GM21390 (cell line): ENCODE data around the gene MAP4K4.

ENCODE experiments used
- ATAC-seq: cut with Tn5 transposase; IDR thresholded peaks from one replicate; pipeline ENCODE4 v1.9.1; 2021; ENCODE audit not compliant: unreplicated experiment

Gene MAP4K4

DNA sequence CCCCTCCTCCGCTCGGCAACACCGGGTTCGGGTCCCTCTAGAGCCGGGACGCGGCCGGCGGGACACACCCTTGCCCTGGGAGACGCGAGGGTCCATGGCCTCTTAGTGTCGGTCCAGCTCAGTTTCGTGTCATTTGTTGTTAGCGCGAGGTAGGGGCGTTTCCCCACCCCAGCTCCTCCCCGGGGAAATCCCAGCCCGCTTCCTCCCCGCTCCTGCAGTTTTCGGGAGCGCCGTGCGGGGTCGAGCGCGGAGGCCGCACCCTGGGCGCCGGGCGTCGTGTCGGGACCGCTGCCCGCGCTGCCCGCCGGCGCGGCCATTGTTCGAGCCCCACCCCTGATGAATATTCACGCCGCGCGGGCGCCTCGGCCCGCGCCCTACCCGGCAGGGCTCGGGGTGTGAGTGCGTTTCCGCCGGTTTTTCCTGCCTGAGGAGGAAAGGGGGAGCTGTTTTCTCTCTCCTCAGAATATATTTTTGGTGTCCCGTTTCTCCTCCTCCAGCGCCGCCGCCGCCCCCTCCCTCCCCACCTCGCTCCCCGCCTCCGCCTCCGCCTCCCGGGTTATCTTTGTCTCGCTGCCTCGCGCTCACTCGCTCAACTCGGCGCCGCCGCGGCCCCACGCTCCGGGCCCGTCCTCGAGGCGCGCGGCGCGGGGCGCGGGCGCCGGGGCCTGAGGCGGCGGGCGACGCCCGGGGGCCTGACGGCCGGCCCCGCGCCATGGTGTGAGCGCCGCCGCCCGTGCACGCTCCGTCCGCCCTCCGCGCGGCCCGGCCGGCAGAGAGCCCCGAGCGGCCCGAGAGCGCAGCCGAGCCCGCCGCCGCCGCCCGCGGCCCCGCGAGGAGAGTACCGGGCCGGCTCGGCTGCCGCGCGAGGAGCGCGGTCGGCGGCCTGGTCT lies at the start of gene MAP4K4:
TSS of gene MAP4K4 (plus strand) at position 584 of the 890 bp plus-strand sequence. CDS start 374 bp downstream, outside the sequence.
- peak; percentile 46 for ATAC-seq

DNA sequence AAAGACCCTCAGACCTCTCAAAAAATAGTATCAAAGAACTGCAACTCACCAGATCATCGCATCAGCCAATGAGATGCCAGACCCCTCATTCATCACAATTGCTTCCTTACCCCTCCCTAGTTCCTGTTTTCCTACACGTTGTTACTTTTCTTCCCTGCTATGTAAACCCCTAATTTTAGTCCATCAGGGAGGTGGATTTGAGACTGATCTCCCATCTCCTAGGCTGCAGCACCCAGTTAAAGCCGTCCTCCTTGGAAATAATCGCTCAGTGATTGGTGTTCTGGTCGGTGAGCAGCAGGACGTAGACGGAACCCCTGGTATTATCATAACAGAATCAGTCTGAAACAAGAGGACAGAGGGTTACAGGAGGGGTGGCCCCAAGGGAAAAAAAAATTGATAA lies 44.0 kb upstream of the MAP4K4 start:
- ATAC-seq: no peak

GRCh38 chr2:101655702-101656422 lies 41.6 kb upstream of the MAP4K4 start:
- no peak for ATAC-seq

GRCh38 chr2:101657787-101658186 lies 39.7 kb upstream of the MAP4K4 start:
- no peak for ATAC-seq

GRCh38 chr2:101658387-101658786 lies 39.1 kb upstream of the MAP4K4 start:
- no peak for ATAC-seq

GRCh38 chr2:101665312-101665711 lies 32.2 kb upstream of the MAP4K4 start:
- ATAC-seq: no peak

DNA sequence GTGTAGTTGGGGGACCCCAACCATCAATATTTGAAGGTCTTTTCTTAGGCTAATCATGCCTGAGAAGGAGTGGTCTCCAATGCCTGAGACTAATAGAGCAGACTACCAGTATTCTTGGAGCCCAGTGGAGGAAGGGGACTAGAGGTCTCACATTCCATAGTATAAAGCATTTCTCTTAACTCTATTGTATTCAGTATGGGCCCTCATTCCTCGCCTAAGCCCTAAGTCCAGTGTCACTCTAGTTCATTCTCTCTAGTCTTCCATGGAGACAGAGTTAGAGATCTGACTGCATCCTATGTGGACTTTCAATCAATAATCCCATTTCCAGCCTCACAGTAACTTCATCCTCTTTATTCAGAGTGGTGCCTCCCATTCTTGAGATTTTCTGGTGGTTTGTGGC lies 29.7 kb upstream of the MAP4K4 start:
- ATAC-seq: no peak

GRCh38 chr2:101672047-101672446 lies 25.5 kb upstream of the MAP4K4 start:
- no peak for ATAC-seq

- no peak for ATAC-seq
Observed at GRCh38 chr2:101673920-101674319, 23.6 kb upstream of the MAP4K4 start.

- ATAC-seq: no peak
Observed at GRCh38 chr2:101675512-101675911, 22.0 kb upstream of the MAP4K4 start.

DNA sequence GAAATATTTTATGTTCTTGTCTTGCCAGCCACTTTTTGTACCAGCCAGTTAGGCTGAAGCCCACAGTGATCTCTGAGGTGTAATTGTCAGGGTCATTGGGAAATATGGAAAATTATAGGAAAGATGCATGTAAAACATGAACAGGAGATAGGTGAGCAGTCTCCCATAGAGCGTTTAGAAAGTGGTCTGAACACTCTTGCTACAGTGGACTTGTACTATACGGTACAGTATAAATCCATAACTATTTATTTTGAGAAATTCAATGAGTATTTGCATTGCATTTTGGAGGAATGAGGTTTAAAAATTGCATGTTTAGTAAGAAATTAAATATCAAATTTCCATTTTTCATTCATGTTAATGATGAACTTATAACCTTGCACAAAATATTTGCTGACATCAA lies 20.8 kb upstream of the MAP4K4 start:
- no peak for ATAC-seq

DNA sequence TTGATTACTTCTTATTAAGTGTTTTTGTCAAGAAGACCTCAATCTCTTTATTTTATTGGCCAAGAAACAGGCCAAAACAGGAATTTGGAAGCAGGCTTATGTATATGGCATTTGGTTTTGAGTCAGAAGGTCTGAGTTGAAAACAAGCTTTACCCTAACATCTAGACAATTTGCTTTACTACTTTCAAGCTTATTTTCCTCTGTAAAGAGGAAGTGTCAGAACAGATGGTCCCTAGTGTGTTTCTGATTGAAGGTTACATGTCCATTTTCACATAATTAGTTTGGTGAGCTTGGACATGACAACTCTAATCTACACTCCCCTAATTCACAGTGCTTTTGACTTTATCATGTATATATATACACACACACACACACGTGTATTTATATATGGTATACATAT lies 19.8 kb upstream of the MAP4K4 start:
- no peak for ATAC-seq

- ATAC-seq: no peak
Observed at GRCh38 chr2:101678379-101678778, 19.1 kb upstream of the MAP4K4 start.

- ATAC-seq: no peak
Observed at GRCh38 chr2:101679037-101679726, 18.3 kb upstream of the MAP4K4 start.

DNA sequence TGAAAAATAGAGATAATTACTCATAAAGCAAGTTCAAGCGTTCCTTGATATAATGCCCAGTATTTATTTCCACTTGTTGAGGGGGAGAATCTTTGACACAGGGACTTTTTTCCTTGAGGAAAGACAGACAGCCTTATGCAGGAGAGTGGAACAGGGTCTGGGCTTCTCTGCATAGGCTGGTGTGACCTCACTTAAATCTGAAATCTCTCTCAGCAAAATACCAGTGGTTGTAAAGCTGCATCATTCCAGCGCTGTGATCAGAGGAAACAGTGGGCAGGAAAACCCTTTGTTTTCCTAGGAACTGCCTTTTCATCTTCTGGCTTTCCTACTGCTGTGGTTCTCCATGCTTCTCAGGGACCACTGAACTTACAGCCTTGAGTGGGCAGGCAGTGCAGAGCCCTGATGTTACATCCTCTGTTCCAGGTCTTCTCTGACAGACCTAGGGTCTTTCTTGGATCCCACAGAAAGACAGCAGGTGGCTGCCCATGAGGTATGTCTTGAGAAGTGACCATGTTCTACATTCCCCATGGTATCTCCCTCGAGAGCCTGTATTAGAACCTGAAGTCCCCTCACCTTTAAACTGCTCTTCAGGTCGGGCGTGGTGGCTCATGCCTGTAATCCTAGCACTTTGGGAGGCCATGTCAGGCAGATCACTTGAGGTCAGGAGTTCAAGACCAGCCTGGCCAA lies 17.6 kb upstream of the MAP4K4 start:
- ATAC-seq: no peak

DNA sequence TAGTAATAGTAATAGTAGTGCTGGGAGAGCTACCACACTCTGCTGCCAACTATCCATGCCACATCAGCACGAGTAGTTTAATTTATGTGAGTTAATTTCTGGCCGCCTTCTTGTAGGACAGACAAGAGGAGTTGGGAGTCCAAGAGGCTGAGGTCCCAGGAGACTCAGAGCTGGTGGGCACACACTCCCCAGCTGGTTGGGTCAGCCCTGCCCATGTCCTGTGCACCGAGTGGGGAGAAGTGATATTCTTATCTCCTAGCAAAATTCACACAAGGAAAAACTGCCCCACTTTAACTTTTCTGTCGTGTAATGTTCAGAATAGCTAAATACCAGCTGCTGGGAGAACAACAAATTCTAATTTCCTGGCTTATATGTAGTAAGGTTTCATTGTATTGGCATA lies 15.2 kb upstream of the MAP4K4 start:
- no peak for ATAC-seq

DNA sequence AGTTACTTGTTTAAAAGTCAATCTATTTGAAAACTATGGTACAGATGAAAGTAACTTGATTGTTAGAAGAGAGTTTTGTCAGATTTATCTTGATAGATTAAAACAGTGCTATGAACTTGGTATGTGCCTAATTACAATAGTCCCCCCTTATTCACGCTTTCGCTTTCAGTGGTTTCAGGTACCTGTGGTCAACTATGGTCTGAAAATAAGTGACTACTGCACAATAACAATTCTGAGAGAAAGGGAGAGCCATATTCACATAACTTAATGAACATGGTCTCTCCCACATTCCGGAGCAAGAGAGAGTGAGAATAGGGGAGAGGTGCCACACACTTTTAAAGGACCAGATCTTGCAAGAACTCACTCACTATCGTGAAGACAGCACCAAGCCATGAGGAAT lies 13.2 kb upstream of the MAP4K4 start:
- no peak for ATAC-seq

DNA sequence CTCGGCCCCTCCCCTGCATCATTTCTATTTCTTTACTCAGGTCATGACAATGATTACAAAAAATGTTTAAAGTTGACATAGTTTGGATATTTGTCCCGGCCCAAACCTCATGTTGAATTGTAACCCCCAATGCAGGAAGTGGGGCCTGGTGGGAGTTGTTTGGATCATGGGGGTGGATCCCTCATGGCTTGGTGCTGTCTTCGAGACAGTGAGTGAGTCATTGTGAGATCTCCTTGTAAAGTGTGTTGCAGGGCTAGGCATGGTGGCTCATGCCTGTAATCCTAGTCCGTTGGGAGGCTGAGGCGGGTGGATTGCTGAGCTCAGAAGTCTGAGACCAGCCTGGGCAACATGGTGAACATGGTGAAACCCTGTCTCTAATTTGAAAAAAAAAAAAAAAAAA lies 9.2 kb upstream of the MAP4K4 start:
- ATAC-seq: no peak

- ATAC-seq: no peak
Observed at GRCh38 chr2:101689114-101689825, 8.2 kb upstream of the MAP4K4 start.

DNA sequence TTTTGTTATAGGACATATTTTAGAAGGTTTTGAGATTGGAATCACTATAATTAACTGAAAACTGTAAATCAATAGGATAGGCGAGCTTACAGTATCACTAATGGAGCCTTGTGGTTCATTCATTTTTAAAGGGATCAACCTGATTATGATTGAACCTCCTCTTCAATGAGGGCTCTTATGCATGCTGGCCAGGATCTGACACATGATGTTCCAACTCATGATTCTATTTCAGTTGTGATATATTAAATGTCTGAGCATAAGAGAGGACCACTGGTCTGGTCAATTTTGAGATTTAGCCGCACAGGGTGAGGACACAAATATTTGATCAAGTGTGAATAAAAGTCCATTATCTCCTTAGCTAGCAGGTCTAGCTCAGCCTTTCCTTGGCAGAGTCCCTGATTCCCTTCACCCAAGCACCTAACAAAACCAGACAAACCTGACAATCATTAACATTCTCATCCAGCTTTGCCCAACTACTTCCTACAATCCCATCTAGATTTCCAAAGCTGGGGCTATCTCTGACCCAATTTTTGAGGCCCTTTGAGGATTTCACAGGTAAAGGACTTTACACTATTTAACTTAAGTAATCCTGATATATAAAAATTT lies 6.9 kb upstream of the MAP4K4 start:
- ATAC-seq: no peak
